Posterior vena cava (tissue), 2 donors: ENCODE results near the gene CBX4. TPM values are rescaled to one million over a fixed set of nuclear protein-coding genes. Genes with fewer than 3 reads are reported as not detected.

Source experiments
- DNase-seq: peaks from one replicate; pipeline ENCODE4 v3.0.0-alpha.2; 2020; ENCODE audit warnings: low spot score
- intact Hi-C, 2 donors: fragments of 100-400 bp; cut with DNase I; formaldehyde crosslinking; loops; one replicate each; pipeline versions ENCODE4 v1.14.1 to v1.14.2; 2022 to 2023
- total RNA-seq, 2 donors: library from RNA; stranded (reverse); fragmentation: NEBNext Ultra II Directional; extraction: Animal tissue kit (Norgen Biotek cat#: 25700); gene quantifications; one replicate each; pipeline ENCODE4 v1.2.1, GENCODE V29; 2021
- donor health status: DM: yes; HTN: yes; CAD: no.
- donor health status: DM: yes; HTN: yes; CAD: no.

CBX4 gene
- total RNA-seq, 2 donors from 2014 or later: 11.5 to 14.4 TPM

- no peak for DNase-seq
- intact Hi-C loops: no loop called here
Measured at GRCh38 chr17:79806863-79807720, 32.1 kb downstream of the CBX4 start.

GRCh38 chr17:79806446-79806760 is 32.8 kb downstream of the CBX4 start:
- DNase-seq: no peak
- intact Hi-C loops: no loop called here

GRCh38 chr17:79804856-79805696 is 34.2 kb downstream of the CBX4 start:
- no peak for DNase-seq
- intact Hi-C loops: no loop called here

- no peak for DNase-seq
- intact Hi-C loops: no loop called here
Measured at GRCh38 chr17:79803997-79804855, 35.0 kb downstream of the CBX4 start.

GRCh38 chr17:79803421-79803996 is 35.7 kb downstream of the CBX4 start:
- no peak for DNase-seq
- intact Hi-C loops: no loop called here

GRCh38 chr17:79802736-79803420 is 36.4 kb downstream of the CBX4 start:
- no peak for DNase-seq
- intact Hi-C loops: no loop called here

GRCh38 chr17:79802039-79802735 is 37.1 kb downstream of the CBX4 start:
- no peak for DNase-seq
- intact Hi-C loops: no loop called here

GRCh38 chr17:79801156-79802038 is 37.8 kb downstream of the CBX4 start:
- intact Hi-C loops: loop anchor here in 1 of 2 donors (1.0 kb wide), 2 partner anchors 27 to 31 kb away; no protein-coding TSS in a partner anchor
- no peak for DNase-seq

- no peak for DNase-seq
- intact Hi-C loops: loop anchor here in 1 of 2 donors (1.0 kb wide), 2 partner anchors 26 to 30 kb away; no protein-coding TSS in a partner anchor
Measured at GRCh38 chr17:79800325-79801155, 38.7 kb downstream of the CBX4 start.

- intact Hi-C loops: loop anchor here (5.0 to 10.0 kb wide), 2 partner anchors 38 to 45 kb away; partner anchors contain the start of gene CBX4 (in 1 of the 2)
- no peak for DNase-seq
Measured at GRCh38 chr17:79799538-79800324, 39.5 kb downstream of the CBX4 start.

GRCh38 chr17:79799174-79799537 is 40.1 kb downstream of the CBX4 start:
- intact Hi-C loops: loop anchor here (5.0 to 10.0 kb wide), 2 partner anchors 38 to 46 kb away; partner anchors contain the start of gene CBX4 (in 1 of the 2)
- DNase-seq: no peak

GRCh38 chr17:79798299-79799173 is 40.7 kb downstream of the CBX4 start:
- intact Hi-C loops: loop anchor here (5.0 to 10.0 kb wide), 2 partner anchors 39 to 46 kb away; partner anchors contain the start of gene CBX4 (in 1 of the 2)
- DNase-seq: no peak

GRCh38 chr17:79797492-79798298 is 41.5 kb downstream of the CBX4 start:
- intact Hi-C loops: loop anchor here (5.0 to 10.0 kb wide), 2 partner anchors 40 to 47 kb away; partner anchors contain the start of gene CBX4 (in 1 of the 2)

More at GRCh38 chr17:79797492-79798298, 41.5 kb downstream of the CBX4 start:
- no peak for DNase-seq
